DOHH2 (cell line): ENCODE measurements around the gene SUCO.

ENCODE experiments used
- H3F3A ChIP-seq: fragments of 200-600 bp; sonication (generic), shearing (Covaris generic); 2 replicates; pipeline ENCODE4 v1.6.0; 2016; ENCODE audit warnings: antibody characterized with exemption, mild to moderate bottlenecking; ENCODE audit not compliant: control insufficient read depth, insufficient read depth
- H3K27ac ChIP-seq: fragments of 200-600 bp; sonication (generic); 2 replicates; pipeline ENCODE4 v1.5.1; 2014; ENCODE audit warnings: low read depth, mild to moderate bottlenecking, low read length, moderate library complexity
- H3K27me3 ChIP-seq: fragments of 200-600 bp; sonication (generic); 2 replicates; pipeline ENCODE4 v1.6.1; 2014; ENCODE audit warnings: mild to moderate bottlenecking, low read length, mixed read lengths; ENCODE audit not compliant: control insufficient read depth
- H3K36me3 ChIP-seq: fragments of 200-600 bp; sonication (generic); 2 replicates; pipeline ENCODE4 v1.6.1; 2014; ENCODE audit warnings: mild to moderate bottlenecking, low read length, moderate library complexity, mixed read lengths; ENCODE audit not compliant: control insufficient read depth
- H3K4me1 ChIP-seq: fragments of 200-600 bp; sonication (generic); 2 replicates; pipeline ENCODE4 v1.6.1; 2014; ENCODE audit warnings: mild to moderate bottlenecking, low read length, mixed read lengths; ENCODE audit not compliant: control insufficient read depth
- H3K4me2 ChIP-seq: fragments of 200-600 bp; sonication (generic); 2 replicates; pipeline ENCODE4 v1.6.0; 2014; ENCODE audit warnings: mild to moderate bottlenecking, low read length, moderate library complexity
- H3K4me3 ChIP-seq: fragments of 200-600 bp; sonication (generic); 2 replicates; pipeline ENCODE4 v1.5.1; 2014; ENCODE audit warnings: mild to moderate bottlenecking, low read length, mixed read lengths
- H3K79me2 ChIP-seq: fragments of 200-600 bp; sonication (generic); 2 replicates; pipeline ENCODE4 v1.6.1; 2014; ENCODE audit warnings: mild to moderate bottlenecking, low read length, mixed read lengths; ENCODE audit not compliant: control insufficient read depth
- H3K9me2 ChIP-seq: fragments of 200-600 bp; sonication (generic); replicated peaks from 2 replicates; pipeline ENCODE4 v1.6.1; 2014; ENCODE audit warnings: mild to moderate bottlenecking, low read length, mixed read lengths; ENCODE audit not compliant: control insufficient read depth
- H3K9me3 ChIP-seq: fragments of 200-600 bp; sonication (generic); 2 replicates; pipeline ENCODE4 v1.6.1; 2014; ENCODE audit warnings: antibody characterized with exemption, low read length, mixed read lengths; ENCODE audit not compliant: control insufficient read depth, insufficient read depth
- H4K20me1 ChIP-seq: fragments of 200-600 bp; sonication (generic); 2 replicates; pipeline ENCODE4 v1.6.0; 2014; ENCODE audit warnings: low read depth, mild to moderate bottlenecking, antibody characterized with exemption, low read length, moderate library complexity; ENCODE audit not compliant: control insufficient read depth, insufficient read depth
- EZH2phosphoT487 ChIP-seq: fragments of 200-600 bp; sonication (generic); IDR thresholded peaks from 2 replicates; pipeline ENCODE4 v1.6.1; 2017; ENCODE audit warnings: borderline replicate concordance, mild to moderate bottlenecking, antibody characterized with exemption, low read length, moderate library complexity, mixed read lengths
- TF ChIP-seq, protein P1 (sequence below): fragments of 200-600 bp; sonication (generic); IDR thresholded peaks from one replicate; pipeline ENCODE4 v1.5.1; 2014; ENCODE audit warnings: antibody characterized with exemption, mild to moderate bottlenecking, low read depth, low read length; ENCODE audit not compliant: poor library complexity, severe bottlenecking

SUCO gene

DNA sequence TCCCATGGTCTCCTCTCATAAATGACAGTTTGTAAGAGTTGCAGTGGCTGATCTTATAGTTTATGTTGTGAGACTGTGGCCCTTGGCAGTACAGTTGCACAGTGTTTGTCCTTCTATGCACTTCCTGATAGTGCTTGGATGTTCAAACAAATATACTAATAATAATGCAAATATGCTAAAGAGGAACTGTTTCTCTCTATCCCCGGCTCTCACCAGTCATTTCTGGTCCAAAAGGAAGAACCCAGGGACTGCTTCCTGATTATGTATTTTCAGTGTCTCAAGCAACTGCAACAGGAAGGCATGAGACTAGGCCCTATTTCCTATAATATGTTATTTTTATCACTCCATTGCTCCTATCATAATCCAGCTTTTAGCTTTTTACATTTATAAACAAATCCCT lies 17.0 kb upstream of the SUCO start:
- Histone ChIP-seq H3K4me3 (no peak overlapping the region), H3K9me2 (no peaks in the 10 kb centered on the region; the same call in 1 of the 2 replicates), H3K79me2 (no peaks in the 10 kb centered on the region), H3K4me2 (no peak overlapping the region), H3K36me3 (no peaks in the 10 kb centered on the region), H3K9me3 (no peaks in the 10 kb centered on the region), H3K4me1 (no peaks in the 10 kb centered on the region), H4K20me1 (no peaks in the 10 kb centered on the region), H3F3A (no peaks in the 10 kb centered on the region), H3K27ac (no peak overlapping the region), H3K27me3 (no peaks in the 10 kb centered on the region)
- TF ChIP-seq EZH2phosphoT487 = no peak
- TF ChIP-seq, protein P1, sequence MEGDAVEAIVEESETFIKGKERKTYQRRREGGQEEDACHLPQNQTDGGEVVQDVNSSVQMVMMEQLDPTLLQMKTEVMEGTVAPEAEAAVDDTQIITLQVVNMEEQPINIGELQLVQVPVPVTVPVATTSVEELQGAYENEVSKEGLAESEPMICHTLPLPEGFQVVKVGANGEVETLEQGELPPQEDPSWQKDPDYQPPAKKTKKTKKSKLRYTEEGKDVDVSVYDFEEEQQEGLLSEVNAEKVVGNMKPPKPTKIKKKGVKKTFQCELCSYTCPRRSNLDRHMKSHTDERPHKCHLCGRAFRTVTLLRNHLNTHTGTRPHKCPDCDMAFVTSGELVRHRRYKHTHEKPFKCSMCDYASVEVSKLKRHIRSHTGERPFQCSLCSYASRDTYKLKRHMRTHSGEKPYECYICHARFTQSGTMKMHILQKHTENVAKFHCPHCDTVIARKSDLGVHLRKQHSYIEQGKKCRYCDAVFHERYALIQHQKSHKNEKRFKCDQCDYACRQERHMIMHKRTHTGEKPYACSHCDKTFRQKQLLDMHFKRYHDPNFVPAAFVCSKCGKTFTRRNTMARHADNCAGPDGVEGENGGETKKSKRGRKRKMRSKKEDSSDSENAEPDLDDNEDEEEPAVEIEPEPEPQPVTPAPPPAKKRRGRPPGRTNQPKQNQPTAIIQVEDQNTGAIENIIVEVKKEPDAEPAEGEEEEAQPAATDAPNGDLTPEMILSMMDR = no peak

DNA sequence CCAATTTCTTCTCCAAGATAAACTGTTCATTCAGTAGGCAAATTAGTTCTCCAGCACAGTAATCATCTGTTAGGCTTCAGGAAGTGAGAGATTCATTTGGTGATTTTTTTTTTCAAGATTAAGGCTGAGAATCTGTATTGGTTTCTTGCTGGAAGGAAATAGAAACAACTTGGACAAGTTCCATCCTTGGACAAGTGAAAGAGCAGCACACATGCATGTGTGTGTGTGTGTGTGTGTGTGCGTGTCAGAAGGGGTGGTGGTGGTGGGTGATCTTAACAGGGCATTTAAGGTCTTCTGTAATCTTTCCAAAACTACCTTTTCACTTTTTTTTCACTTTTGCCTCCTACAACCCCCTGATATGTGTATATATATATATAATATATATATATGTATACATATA lies 15.9 kb upstream of the SUCO start:
- Histone ChIP-seq H3K4me3 (no peak overlapping the region), H3K27ac (no peak overlapping the region), H3K27me3 (no peaks in the 10 kb centered on the region), H3K4me2 (no peak overlapping the region), H3K79me2 (no peaks in the 10 kb centered on the region), H3K36me3 (no peaks in the 10 kb centered on the region), H3K9me3 (no peaks in the 10 kb centered on the region), H3F3A (no peaks in the 10 kb centered on the region), H3K4me1 (no peaks in the 10 kb centered on the region), H3K9me2 (no peaks in the 10 kb centered on the region; the same call in 1 of the 2 replicates), H4K20me1 (no peaks in the 10 kb centered on the region)
- TF ChIP-seq, protein P1 = no peak
- no peak for TF ChIP-seq EZH2phosphoT487

DNA sequence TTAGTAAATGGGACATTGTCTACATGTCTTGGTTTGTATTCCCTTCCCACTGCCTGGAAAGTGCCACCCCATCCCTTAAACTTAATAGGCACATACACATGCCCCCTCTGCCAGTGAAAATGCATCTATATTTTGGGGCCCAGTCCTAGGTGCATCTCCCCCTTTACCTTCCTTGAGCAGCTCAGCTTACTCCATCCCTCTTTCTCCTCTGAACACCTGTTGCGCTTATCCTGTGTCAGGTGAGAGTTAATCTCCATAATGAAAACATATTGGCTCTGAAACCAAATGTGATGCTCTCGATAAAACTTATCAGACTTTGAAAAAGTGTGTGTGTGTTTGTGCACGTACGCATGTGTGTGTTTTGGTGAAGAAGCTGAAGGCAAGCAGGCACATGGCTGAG lies 15.4 kb upstream of the SUCO start:
- no peak overlapping the region for H3K4me2 ChIP-seq
- no peaks in the 10 kb centered on the region for H3K27me3 ChIP-seq
- no peaks in the 10 kb centered on the region; the same call in 1 of the 2 replicates for H3K9me2 ChIP-seq
- H3F3A ChIP-seq = no peaks in the 10 kb centered on the region
- no peaks in the 10 kb centered on the region for H3K79me2 ChIP-seq
- no peaks in the 10 kb centered on the region for H3K9me3 ChIP-seq
- H4K20me1 ChIP-seq = no peaks in the 10 kb centered on the region
- no peak for TF ChIP-seq EZH2phosphoT487
- TF ChIP-seq, protein P1 = no peak
- H3K27ac ChIP-seq = no peak overlapping the region
- H3K4me1 ChIP-seq = no peaks in the 10 kb centered on the region
- H3K36me3 ChIP-seq = no peaks in the 10 kb centered on the region
- H3K4me3 ChIP-seq = no peak overlapping the region

DNA sequence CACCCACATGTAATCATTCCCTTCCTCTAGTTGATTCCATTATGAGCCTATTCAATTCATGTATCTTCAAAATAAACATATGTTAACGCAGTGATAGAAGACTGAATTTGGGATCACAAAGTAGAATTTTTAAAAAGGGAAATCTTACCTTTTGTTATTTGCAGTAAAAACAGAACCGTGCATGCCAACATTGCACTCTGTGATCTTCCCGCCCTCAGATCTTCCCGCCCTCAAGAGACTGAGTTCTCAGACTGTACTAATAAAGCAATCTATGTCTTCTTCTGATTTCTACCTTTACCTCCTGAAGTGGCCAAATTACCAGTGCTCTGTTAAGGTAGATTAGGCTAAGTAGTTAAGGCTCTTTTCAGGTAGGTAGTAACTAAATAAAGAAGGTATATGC lies 3.6 kb upstream of the SUCO start:
- TF ChIP-seq, protein P1 = no peak
- no peak for TF ChIP-seq EZH2phosphoT487
- Histone ChIP-seq H3K27ac (no peak overlapping the region), H3K79me2 (peaks cover 13% of the 10 kb centered on the region), H3K4me1 (peaks cover 9% of the 10 kb centered on the region), H3K4me3 (no peak overlapping the region), H3K4me2 (no peak overlapping the region), H3F3A (no peaks in the 10 kb centered on the region), H3K27me3 (peaks cover 7% of the 10 kb centered on the region; the same call in 1 of the 2 replicates), H3K9me2 (no peaks in the 10 kb centered on the region), H3K9me3 (no peaks in the 10 kb centered on the region), H4K20me1 (0 out of 2 replicates have a peak, but pooled peaks cover 7% of the 10 kb centered on the region), H3K36me3 (peaks cover 8% of the 10 kb centered on the region; the same call in 1 of the 2 replicates)
